Activated CD8-positive, alpha-beta memory T cell treated with anti-CD3 and anti-CD28 coated beads, Interleukin-2, amount 50 U/mL, for 48 hours (primary cell): ENCODE measurements around the gene HS6ST3.

ENCODE experiments used
- DNase-seq: peaks from one replicate; pipeline ENCODE4 v3.0.0-alpha.2; 2020

HS6ST3 gene

DNA sequence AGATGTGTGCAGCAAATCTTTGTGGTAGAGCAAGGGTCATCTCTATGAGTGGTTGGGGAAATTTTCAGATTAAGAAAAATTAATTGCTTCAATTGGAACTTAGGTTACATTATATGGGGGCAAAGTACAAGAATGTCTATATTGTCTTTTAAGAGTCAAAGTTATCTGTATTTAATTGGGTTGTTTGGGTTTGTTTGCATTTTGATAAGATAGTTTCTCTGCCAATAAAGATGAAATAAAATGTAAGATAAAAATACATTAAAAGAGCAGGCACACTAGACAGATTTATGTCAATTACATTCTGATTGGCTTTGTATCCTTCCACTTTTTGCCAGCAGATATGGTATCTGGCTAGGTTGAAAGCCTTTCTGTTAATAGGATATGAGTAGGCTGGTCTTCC is 587.1 kb downstream of the HS6ST3 start:
- no peak for DNase-seq

DNA sequence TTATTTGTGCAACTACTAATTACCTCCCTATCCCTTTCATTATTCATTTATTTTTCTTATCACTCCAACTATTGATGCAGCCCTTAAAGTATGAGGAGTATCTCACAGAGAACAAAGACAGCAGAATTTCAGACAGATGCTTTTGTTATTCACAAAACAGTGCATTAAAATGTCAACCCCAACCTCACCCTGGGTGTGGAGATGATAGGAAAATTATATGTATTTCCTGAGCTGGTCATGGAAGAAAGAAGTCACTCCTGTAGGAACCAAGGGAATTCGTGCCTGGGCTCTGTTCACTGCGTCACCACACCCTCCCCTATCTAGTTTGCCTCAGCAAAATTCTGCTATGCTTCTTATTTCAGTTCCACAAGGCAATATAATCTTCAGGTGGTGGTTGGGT is 588.9 kb downstream of the HS6ST3 start:
- DNase-seq: no peak

DNA sequence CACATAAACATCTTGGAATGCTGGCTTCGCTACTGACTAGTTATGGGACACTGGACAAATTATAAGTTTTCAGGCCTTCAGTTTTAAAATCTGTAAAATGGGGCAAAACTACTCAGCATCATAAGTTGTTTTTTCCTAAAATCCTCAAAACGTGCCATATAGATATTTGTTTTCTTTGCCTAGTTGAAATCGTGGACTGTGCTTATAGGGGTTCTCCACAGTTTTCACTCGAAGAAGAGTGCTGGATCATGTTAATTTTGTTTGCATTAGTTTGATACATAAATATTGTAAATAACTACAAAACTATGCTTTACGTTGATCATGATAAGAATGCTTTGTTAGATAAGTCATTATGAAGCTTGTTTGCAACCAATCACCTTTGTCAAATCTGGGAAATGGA is 591.0 kb downstream of the HS6ST3 start:
- DNase-seq: no peak

DNA sequence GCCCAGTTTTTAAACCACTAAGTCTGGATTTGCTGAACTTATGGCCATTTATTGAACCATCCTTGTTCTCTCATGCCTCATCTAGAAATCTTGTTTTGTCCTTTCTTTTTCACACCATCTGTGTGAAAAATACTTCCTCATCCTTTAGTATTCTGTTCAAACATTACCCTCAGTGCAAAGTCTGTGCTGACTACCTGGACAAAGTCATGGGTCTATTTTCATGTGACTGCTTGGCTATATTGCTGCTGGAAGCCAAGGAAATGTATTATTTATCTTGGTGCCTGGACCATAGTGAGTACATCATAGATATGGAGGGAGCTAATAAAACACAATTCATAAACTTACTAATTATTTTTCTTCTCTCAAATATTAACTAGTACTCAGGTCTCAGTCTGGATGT is 591.9 kb downstream of the HS6ST3 start:
- no peak for DNase-seq

DNA sequence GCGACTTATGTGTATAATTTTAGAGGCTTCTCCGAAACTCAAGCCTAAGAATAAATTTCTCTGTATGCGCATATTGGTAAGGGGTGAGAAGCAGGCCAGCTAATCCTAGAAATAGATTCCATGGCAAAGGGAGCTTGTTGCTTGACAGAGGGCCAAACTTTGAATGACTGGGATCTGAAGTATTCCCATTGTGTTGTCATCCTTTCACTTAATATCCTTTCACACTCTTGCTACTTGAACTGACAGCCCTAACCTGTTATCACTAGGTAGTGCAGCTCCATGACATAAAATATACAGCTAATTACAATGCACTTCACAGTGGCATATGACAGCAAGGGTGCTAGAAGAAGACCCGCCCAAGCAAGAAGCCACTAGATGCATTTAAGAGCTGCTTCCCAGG is 594.6 kb downstream of the HS6ST3 start:
- DNase-seq: no peak

DNA sequence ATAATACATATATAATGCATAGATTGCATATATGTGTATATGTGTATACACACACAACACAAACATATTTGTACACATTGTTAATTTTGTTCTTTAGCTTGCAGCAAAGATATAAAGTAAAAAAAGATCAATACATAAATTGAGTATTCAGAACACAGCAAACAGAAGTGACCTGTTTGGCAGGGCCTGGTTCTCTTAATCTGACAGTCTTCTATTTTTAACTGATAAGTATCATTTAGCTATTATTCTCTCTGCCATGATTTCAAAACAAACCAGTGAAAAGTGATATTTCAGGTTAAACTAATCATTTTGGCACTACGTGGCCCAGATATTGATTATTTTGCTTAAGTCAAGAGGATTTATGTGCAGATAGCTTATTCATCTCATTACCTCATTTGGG is 595.0 kb downstream of the HS6ST3 start:
- DNase-seq: no peak

DNA sequence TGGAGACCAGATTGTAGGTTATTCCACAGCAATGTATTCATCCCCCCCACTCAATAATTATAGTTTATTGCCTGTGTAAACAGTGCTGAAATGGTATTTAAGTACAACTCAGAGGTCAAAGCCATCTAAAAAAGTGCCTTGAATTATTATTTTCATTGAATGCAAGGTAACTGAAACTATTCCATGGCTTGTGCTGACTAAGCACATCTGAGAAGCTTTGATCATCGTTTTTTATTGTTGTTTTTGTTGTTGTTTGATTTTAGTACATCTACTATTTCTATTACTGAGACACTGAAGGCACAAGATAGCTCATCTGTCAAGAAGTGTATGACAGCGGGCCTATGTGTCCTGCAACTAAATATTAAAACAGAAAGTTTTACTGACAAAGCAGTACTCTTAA is 596.4 kb downstream of the HS6ST3 start:
- DNase-seq: no peak

DNA sequence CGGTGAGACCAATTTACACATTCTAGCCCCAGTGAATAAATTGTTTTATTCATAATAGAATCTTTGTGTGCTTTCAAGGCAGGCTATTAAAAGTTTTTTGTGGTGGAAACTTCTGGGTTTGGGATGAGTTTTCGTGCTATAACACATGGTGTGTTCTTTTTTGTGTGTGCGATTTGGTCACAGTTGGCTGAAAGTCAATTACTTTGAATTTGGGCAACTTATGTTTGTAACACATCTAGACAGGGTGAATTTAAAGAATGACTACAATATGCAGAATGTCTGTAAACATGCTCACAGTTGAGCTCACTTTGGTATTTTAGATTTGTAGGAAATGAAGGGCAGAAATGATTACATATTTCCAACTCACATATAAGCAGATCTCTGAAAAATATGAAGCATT is 597.3 kb downstream of the HS6ST3 start:
- no peak for DNase-seq

DNA sequence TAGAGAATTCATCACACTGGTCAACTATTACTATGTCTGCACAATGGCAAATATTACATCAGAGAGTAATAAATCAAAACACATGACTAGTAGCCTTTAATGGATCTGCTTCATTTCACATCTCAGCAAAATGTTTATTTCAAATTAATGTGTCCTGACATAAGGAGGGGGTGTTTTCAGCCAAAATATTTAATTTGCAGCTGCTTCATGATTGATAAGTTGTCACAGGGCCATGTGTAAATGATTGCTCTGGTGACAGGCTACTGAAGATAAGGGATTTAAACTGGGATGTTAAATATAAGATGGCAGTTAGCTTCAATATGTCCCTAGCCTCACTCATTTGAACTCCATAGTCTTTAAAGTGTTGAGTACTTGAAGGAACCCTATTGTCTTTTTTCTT is 601.1 kb downstream of the HS6ST3 start:
- DNase-seq: no peak

DNA sequence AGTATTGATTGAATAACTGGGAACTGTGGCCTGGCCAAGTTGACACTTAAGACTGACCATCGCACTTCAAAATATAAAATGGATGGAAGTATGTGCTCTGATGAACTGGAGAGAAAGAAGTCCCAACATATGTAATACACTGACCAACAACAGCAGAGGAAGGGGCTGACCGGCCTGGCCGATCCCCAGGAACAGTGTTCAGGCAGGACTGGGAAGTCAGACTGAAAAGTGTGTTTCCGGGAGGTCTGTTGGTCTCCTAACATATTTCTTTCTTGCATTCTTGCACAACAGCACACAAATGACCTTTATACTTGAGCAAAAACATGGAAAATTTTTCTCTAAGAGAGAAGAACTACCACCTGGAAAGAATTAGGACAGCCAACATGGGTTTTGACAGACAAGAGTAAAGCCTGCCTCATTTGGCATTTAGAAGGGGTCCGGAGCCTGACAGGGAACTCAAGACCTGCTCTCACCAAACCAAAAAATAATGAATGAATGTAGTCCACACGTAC is 606.5 kb downstream of the HS6ST3 start:
- no peak for DNase-seq

DNA sequence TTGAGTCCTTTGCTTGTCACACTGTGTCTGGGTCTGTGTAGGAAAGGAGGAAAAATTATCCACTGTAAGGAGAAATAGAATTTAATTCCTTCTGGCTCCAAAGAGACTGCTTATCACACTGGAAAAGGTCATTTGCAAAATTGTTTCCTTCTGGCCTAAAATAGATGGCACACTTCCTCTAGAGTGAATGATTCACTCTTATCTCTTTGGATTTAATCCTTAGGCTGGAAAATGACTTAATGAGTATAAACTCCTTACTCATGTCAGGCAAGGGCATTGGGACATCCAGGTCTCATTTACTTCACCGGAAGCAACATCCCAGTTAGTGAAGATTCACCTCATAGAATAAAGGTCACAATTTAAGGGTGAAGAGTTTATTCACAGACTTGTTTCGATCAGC is 610.8 kb downstream of the HS6ST3 start:
- no peak for DNase-seq

DNA sequence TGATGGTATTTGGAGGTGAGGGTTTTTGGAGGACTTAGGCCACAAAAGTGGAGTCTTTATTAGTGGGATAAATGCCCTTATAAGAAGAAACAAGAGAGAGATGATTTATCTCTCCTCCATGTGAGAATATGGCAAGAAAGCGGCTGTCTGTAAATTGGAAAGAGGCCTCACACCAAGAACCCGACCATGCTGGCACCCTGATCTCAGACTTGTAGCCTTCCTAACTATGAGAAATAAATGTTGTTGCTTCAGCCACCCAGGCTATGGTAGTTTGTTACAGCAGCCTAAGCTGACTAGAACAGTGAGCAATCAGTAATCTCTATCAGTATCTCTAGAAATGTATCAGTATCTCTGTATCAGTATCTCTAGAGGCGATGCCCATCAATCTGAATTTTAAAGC is 617.2 kb downstream of the HS6ST3 start:
- DNase-seq: no peak

DNA sequence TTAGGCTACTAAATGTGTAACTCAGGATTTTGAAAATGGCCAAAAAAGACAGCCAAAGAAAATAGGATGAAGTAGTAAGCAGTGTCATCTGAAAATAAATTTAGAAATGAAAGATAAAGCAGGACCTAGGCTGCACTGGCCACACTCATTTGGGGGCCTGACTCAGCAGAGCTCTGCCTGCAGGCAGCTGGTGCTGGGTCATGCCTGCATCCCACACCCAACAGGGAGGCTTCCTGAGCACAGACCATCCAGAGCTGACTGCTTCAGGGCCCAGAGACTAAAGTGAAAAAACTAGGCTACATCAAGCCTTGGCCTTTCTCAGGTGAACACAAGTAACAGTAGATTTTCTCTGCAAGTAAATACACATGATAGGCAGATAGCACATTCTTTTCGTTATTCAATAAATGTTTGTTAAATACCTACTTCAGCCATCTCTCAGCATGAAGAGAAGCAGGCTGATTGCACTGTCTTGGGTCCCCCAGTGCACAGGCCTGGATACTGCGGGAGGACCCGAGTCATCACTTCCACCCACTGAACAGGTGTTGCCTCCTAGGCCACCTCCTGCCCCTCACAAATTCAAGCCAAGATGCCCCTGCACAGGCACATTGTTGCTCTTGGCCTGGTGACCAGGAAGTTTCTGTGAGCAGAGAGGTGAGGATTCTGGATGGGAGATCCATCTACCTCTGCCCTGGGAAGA is 620.4 kb downstream of the HS6ST3 start:
- no peak for DNase-seq

DNA sequence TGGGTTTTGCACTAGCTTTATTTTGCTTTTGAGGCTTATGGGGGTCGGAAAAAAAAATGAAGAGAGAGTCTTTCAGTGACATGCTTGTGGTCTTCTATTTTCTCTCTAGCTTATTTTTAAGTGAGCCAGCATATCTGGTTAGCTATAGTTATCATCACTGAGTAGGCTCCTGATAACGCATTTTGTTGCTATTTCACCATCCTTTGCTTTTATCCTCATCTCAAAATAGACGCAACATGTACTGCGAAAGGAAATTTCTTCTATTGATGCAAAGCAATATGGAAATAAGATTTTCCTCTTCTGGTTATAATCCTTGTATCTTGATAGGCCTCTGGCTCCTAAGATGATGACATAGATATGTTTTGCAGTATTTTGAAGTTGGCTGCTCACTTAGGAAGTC is 630.5 kb downstream of the HS6ST3 start:
- no peak for DNase-seq

DNA sequence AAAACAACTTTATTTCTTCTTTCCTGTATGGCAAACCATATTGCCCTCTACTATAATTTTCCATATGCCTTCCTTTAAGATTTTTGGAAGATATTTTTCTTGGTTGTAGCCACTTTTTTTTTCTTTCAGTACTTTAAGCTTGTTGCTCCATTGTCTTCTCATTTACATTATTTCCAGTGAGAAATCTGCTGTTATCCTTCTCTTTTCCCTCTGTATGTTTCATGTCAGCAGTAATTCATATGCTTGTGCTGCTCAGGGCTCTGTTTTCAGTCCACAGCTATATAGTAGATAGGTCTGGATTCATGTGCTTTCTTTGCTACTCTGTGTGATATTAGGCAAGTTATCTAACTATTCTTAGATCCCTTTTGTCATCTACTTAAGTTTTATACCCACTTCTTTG is 636.7 kb downstream of the HS6ST3 start:
- no peak for DNase-seq

DNA sequence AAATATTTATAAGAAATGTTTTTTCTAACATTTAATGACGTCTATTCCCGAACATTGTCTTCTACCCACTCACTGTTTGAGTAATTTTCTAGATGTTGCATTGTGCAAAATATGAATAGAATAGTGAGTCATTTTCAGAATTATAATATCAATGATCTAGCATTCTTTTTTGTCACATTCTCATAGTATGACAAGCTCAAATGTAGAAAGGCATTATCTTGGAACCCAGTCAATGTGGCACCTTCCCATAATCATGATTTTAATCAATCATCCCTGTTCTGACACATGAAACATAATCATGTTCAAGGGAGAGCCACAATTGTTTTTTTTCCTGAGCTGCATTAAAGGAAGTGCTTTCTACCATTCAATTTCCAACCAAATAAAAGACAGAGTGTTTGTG is 638.6 kb downstream of the HS6ST3 start:
- no peak for DNase-seq

DNA sequence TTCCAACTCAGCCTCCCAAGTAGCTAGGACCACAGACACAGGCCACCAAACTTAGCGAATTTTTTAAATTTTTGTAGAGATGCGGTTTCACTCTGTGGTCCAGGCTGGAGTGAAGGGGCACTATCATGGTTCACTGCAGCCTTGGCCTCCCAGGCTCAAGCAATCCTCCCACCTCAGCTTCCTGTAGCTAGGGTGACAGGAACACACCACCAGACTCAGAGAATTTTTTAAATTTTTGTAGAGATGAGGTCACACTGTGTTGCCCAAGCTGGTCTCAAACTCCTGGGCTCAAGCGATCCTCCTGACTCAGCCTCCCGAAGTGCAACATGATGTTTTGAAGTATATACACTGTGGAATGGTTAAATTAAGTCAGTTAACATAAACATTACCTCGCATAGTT is 640.8 kb downstream of the HS6ST3 start:
- DNase-seq: no peak

DNA sequence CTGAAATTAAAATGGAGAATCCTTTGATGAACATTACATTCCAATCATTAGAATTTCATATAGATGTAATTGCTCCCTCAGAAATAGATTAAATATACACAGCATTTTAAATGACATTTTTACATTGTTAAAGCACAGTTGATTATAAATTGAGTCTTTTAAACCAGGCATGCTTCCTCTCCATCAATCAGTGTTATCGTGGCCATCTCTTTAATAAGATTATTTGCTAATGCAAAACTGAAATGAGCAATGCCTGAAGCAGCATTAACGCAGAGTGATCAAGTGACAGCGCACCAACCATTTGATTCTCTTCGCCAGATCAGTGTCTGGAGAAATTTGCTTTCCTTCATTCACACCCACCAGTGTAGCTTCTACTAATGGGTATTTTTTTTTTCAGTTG is 644.6 kb downstream of the HS6ST3 start:
- no peak for DNase-seq

DNA sequence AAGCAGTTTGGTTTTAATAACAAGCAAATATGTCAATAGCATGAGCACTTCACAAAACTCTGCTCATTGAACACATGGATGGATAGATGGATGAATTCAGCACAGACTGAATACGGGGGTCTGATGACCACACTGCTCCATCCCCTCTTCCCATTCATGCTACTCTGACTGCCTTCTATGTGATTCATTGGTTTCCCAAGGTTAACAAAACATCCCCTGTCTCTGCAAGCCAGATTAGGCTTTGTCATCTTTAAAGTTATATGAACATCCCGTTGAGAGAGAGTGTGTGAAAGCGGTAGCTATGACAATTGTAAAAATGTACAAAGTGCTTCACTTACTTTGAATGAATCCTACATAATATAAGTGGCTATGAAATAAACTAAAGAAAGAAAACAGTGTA is 651.9 kb downstream of the HS6ST3 start:
- DNase-seq: no peak

DNA sequence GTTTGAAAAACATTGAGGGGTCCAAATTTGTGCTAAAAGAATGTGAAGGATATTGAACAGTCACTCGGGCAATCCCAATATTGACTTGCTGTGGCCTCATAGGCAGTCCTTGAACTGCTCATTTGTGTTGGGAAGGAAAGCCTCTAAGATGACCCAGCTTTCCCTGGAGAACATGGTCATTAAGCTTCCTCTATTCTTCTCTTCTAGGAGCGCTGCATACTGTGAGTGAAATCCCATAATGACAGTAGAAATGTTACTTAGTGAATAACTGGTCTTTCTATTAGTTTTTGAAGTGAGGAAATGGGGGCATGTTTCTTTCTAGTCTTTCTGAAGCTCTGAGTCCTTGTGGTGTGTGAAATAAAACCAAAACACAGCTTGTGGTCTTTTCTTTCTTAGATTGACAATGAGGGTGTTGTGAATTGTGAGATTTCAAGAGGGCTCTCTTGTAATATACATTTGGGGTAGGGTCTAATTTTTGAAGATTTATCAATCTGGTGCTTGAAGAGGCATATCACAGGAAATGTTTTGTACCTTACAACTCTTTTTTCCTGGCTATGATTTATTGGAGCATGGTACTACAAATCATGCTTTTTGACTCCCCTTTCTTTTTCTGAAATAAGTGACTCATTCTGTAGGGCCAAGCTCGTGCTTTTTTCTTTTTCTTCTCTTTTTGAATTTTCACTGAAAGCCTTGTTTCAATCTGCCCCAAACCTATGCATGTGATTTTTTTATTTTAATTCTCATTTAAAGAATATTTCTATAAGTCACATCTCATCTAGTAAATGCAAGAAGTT is 653.6 kb downstream of the HS6ST3 start:
- no peak for DNase-seq

DNA sequence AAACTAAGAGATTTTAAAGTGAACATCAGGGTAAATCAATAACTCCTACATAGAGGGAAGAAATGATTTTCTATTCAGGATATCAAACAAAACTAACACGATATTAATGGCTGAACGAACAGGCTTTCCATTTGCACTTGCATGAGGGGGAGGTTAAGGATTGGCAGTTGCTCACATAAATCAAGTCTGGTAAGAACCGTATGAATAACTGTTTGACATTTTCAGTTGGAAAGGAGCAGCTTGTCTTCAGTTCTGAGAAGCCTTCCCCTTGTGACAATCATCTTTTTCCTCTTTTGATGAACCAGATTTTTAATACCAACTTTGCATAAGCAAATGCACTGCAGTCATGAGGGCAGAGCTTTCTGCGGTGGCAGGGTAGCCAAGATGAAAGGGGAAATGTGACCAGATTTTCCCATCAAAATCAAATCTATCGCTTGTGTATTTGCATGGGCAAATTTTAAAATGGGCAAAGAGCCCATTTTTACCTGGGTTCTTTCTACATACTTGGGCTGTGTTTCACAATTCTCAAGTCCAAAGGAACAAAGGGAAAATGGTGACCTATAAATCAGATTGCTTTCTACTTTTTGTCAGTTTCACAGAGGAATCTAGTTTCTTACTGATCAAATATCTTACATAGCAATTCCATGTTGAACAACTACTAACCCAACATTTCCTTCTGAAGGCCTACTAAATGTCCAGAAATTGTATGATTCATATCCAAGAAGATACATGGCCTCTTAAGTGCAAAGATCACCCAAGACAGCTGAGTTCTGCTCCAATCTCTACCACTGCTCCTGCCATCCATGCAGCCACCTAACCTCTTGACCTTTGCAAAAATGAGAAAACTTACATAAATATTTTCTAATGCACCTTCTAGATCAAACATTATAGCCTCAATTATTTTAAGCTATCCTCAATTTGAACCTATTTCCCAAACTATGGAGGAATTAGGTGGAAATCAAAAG is 654.7 kb downstream of the HS6ST3 start:
- no peak for DNase-seq

DNA sequence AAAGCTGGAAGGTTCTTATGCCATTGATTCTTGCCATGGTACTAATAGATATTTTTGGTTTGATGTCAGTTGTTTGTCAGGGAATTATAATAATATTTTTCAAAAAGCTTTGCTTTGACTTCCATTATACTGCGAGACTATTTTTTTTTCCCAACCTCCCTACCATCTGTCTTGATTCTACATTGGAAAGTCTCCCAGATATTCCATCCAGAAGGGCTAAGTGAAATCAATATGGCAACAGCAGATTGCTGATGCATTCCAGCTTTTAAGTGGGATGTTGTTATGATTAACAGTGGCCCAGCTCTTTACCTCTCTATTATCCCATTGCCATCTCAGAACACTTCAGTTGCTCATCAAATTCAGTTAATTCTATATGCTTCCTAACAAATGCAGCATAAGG is 657.0 kb downstream of the HS6ST3 start:
- DNase-seq: no peak

DNA sequence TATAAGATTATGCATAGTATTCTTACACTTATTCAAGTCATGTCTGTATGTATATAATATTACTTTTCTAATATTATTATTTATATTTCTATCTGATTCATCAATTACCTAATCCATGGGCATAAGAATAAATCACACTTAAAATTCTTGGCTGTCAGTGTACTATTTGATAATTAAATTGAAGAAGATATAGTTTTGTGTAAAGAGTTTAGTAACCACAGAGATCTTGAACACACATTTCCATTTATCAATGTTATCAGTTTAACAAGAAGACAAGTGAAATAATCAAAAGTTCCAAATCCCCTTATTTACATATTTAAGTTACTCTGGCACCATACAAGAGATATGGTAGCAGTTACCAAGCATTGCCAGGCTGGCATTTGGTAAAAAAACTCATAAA is 659.9 kb downstream of the HS6ST3 start:
- DNase-seq: no peak
